Panc1 (cell line): ENCODE data around the gene ZNF593OS. TPM values are rescaled to one million over a fixed set of nuclear protein-coding genes. Genes with fewer than 3 reads are reported as not detected.

Experiments used
- ATAC-seq: fragments of 200-7000 bp; cut with Tn5 transposase; 2 replicates; pipeline ENCODE4 v1.9.1; 2020; ENCODE audit warnings: mild to moderate bottlenecking, moderate library complexity
- BruUV-seq: library from RNA; stranded (reverse); fragments of 400-500 nt; replicated peaks from 2 replicates; lab custom pipeline; 2021; lab: Mats Ljungman, UMichigan
- CTCF ChIA-PET: fragments of 300-600 bp; sonication (Branson Sonifier 250); formaldehyde crosslinking; loops from one replicate; lab custom pipeline; 2022; ENCODE audit warnings: antibody characterized with exemption; lab: Charles Lee
- POLR2A ChIA-PET: fragments of 300-600 bp; sonication (Branson Sonifier 250); formaldehyde crosslinking; loops from one replicate; lab custom pipeline; 2022; ENCODE audit warnings: antibody characterized with exemption; lab: Charles Lee
- DNase-seq: peaks from one replicate; pipeline ENCODE4 v3.0.0-alpha.2; 2010; ENCODE audit warnings: low read depth, low spot score
- H3K27ac ChIP-seq: 2 replicates; pipeline ENCODE4 v1.5.1; 2011; ENCODE audit warnings: mild to moderate bottlenecking, low read length, inconsistent platforms
- H3K27me3 ChIP-seq: fragments of 200-500 bp; sonication (Bioruptor generic); 2 replicates; pipeline ENCODE4 v1.6.0; 2014; ENCODE audit warnings: low read length, inconsistent platforms; ENCODE audit not compliant: control insufficient read depth, insufficient read depth
- H3K36me3 ChIP-seq: fragments of 200-500 bp; sonication (Bioruptor generic); 2 replicates; pipeline ENCODE4 v1.5.1; 2014; ENCODE audit warnings: inconsistent platforms, mild to moderate bottlenecking, low read length, moderate library complexity; ENCODE audit not compliant: control insufficient read depth, insufficient read depth
- H3K4me1 ChIP-seq: 2 replicates; pipeline ENCODE4 v1.5.1; 2011; ENCODE audit warnings: inconsistent platforms, mild to moderate bottlenecking, low read length, moderate library complexity; ENCODE audit not compliant: control insufficient read depth, insufficient read depth
- H3K4me3 ChIP-seq, 2 experiments: 2 replicates each; pipeline ENCODE4 v1.5.1; 2011 to 2012; ENCODE audit warnings: low read depth in 2 of 2, low read length in 2 of 2, mild to moderate bottlenecking in 2 of 2, inconsistent platforms in 1 of 2, moderate library complexity in 1 of 2
- H3K9me3 ChIP-seq: fragments of 200-500 bp; sonication (Bioruptor generic); 2 replicates; pipeline ENCODE4 v1.5.1; 2014; ENCODE audit warnings: low read depth, mild to moderate bottlenecking, inconsistent platforms, low read length, moderate library complexity; ENCODE audit not compliant: control insufficient read depth, insufficient read depth
- CTCF ChIP-seq: fragments of 450-650 bp; IDR thresholded peaks from 2 replicates; pipeline ENCODE4 v1.5.1; 2017; ENCODE audit warnings: mild to moderate bottlenecking
- POLR2AphosphoS5 ChIP-seq: IDR thresholded peaks from 2 replicates; pipeline ENCODE4 v1.6.1; 2012; ENCODE audit warnings: mild to moderate bottlenecking, low read depth, low read length, moderate library complexity
- REST ChIP-seq, 2 experiments: IDR thresholded peaks; 2 replicates each; pipeline ENCODE4 v1.6.1; 2011 to 2012; ENCODE audit warnings: low read depth in 2 of 2, control low read depth in 1 of 2, low read length in 1 of 2, mild to moderate bottlenecking in 1 of 2, moderate library complexity in 1 of 2; ENCODE audit not compliant: insufficient read depth in 1 of 2
- in situ Hi-C: cut with HindIII; loops from 2 replicates; pipeline ENCODE4 v1.10.0; 2016; ENCODE audit warnings: low sequenced_read_pairs, low pct_unique_long_range_greater_than_20kb
- intact Hi-C: fragments of 100-400 bp; cut with micrococcal nuclease; formaldehyde crosslinking; loops from one replicate; pipeline ENCODE4 v1.10.0; 2022; ENCODE audit not compliant: unreplicated experiment
- total RNA-seq: library from RNA; stranded (reverse); gene quantifications from one replicate; pipeline ENCODE4 v1.2.1, GENCODE V29; 2021; ENCODE audit not compliant: unreplicated experiment

The ZNF593OS gene
- total RNA-seq, 1 experiment from 2014 or later, result not detected

- Histone ChIP-seq H3K36me3 (no peaks in the 10 kb centered on the region), H3K27ac (no peak overlapping the region), H3K4me3 (no peak overlapping the region), H3K9me3 (no peaks in the 10 kb centered on the region), H3K27me3 (no peaks in the 10 kb centered on the region), H3K4me1 (no peaks in the 10 kb centered on the region)
- TF ChIP-seq POLR2AphosphoS5, result no peak
- TF ChIP-seq CTCF, result no peak
- DNase-seq (no peak), ATAC-seq (no peak)
- ChIA-PET CTCF (interaction anchor here (1.2 kb wide), 1 partner anchor 113 kb away, joined by 3 read pairs; no protein-coding TSS in a partner anchor), POLR2A (no interaction called here)
- BruUV-seq, result no TSS peak
- intact Hi-C loops, result loop anchor here (5.0 kb wide), 1 partner anchor 112 kb away; no protein-coding TSS in a partner anchor
- in situ Hi-C loops, result no loop called here
Observed at GRCh38 chr1:26148887-26149286, 22.7 kb downstream of the ZNF593OS start.

- Histone ChIP-seq H3K4me1 (0 out of 2 replicates have a peak, but pooled peaks cover 4% of the 10 kb centered on the region), H3K4me3 (no peak overlapping the region), H3K36me3 (no peaks in the 10 kb centered on the region), H3K9me3 (no peaks in the 10 kb centered on the region), H3K27me3 (no peaks in the 10 kb centered on the region), H3K27ac (no peak overlapping the region)
- in situ Hi-C loops, result no loop called here
- no peak for ATAC-seq
- ChIA-PET POLR2A (no interaction called here), CTCF (interaction anchor here (0.9 to 1.8 kb wide), 3 partner anchors 39 to 110 kb away, joined by 3 to 17 read pairs (median 8); partner anchors contain the start of gene CEP85)
- BruUV-seq, result no TSS peak
- intact Hi-C loops, result loop anchor here (1.0 to 5.0 kb wide), 2 partner anchors 41 to 109 kb away; no protein-coding TSS in a partner anchor
- TF ChIP-seq CTCF (no peak), REST (IDR thresholded peaks at IDR 0.05; ENCODE audit: insufficient read depth in 1 of 2, low read depth in 2 of 2, low read length in 1 of 2) (no peak), POLR2AphosphoS5 (no peak)
- no peak for DNase-seq
Observed at GRCh38 chr1:26145960-26146294, 25.7 kb downstream of the ZNF593OS start.
